Activated CD4-positive, CD25-positive, alpha-beta regulatory T cell treated with anti-CD3 and anti-CD28 coated beads, Interleukin-2, amount 50 U/mL, for 24 hours (primary cell): Measurements from ENCODE around the gene TLX2.
A peak's percentile ranks its signal among the peaks of the same experiment; 100 is the strongest.

Source experiments
- ATAC-seq, 2 donors: fragments of 150-1000 bp; cut with Tn5 transposase; one replicate each; pipeline ENCODE4 v1.10.0; 2021; ENCODE audit warnings: mild to moderate bottlenecking in 1 of 2, moderate library complexity in 1 of 2

TLX2 gene

GRCh38 chr2:74497777-74498499, 16.3 kb upstream of the TLX2 start:
- peak in 1 of 2 donors; percentile 29 for ATAC-seq

- peak; percentile 59 to 72 for ATAC-seq
These were observed 15.6 kb upstream of the TLX2 start for GRCh38 chr2:74498500-74499266.

GRCh38 chr2:74499267-74499939, 14.8 kb upstream of the TLX2 start, which contains the start of gene LBX2:
TSS of gene LBX2 (minus strand) at chr2:74499603. CDS start at chr2:74499537, 66 bp downstream.
- ATAC-seq = peak; percentile 22 to 23

GRCh38 chr2:74499940-74500577, 14.2 kb upstream of the TLX2 start:
- ATAC-seq = no peak

GRCh38 chr2:74500578-74500946, 13.7 kb upstream of the TLX2 start:
- no peak for ATAC-seq

- ATAC-seq = no peak
These were observed 12.7 kb upstream of the TLX2 start for GRCh38 chr2:74501335-74502071.

- no peak for ATAC-seq
These were observed 12.0 kb upstream of the TLX2 start for GRCh38 chr2:74502147-74502719.

GRCh38 chr2:74502720-74503505, 11.3 kb upstream of the TLX2 start:
- peak; percentile 17 to 26 for ATAC-seq

GRCh38 chr2:74503506-74504475, 10.5 kb upstream of the TLX2 start:
- ATAC-seq = no peak

- no peak for ATAC-seq
These were observed 9.7 kb upstream of the TLX2 start for GRCh38 chr2:74504591-74504990.

- no peak for ATAC-seq
These were observed 8.6 kb upstream of the TLX2 start for GRCh38 chr2:74505448-74506246.

GRCh38 chr2:74507145-74507925, 6.9 kb upstream of the TLX2 start, which contains the start of gene PCGF1:
TSS of gene PCGF1 (minus strand) at chr2:74507695. CDS start at chr2:74507668, 27 bp downstream.
- ATAC-seq = peak; percentile 93 to 95

GRCh38 chr2:74507926-74508520, 6.2 kb upstream of the TLX2 start:
- ATAC-seq = no peak

GRCh38 chr2:74510272-74510671, 4.0 kb upstream of the TLX2 start:
- ATAC-seq = no peak

GRCh38 chr2:74511104-74511989, 2.9 kb upstream of the TLX2 start:
- no peak for ATAC-seq
